ENCODE results near the gene DFFA. TPM values are rescaled to one million over a fixed set of nuclear protein-coding genes. Genes with fewer than 3 reads are reported as not detected.

Gene DFFA
- total and polyA plus RNA-seq, 2 experiments from 2014 or later = 24.1 to 30.0 TPM

DNA sequence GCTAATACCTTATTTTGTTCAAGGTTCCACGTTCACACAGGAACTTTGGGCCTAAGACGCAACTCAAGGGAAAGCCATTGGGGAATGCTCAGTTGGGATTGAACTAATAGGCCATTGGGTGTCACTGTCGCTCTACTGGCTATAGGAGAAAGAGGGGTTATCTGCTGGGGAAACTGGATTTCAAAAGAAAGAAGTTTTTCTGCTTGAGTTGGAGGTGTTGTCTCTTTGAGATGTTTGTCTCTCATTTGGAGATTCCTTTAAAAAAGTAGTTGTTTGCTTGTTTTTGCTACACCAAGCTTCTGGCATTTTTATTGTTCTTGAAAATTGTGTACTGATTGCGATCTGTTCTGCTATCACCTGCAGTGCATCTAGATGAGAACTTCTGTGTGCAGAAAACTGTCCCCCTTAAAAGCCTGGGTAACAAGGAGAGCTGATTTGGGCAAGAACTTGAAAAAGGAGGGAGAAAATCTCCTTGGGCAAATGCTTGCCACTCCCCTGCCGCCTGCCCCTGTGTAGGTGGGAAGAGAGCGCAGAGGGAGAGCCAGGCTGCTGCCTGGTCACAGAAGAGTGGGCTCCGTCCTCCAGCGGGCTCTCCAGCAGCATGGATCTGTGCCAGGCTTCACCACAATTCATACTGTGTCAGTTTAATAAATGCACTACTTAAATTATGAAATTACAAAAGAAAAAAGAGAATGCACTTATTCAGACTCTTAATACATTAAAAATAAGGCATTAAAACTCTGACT lies 42.3 kb upstream of the DFFA start:
- no peaks in the 10 kb centered on the region for H3K36me3 ChIP-seq (replicated peaks; ENCODE audit: insufficient read depth, low read depth)
- H3K9me2 ChIP-seq (replicated peaks; ENCODE audit: insufficient read depth) = no peaks in the 10 kb centered on the region
- no peak overlapping the region for H3K4me3 ChIP-seq
- no peaks in the 10 kb centered on the region for H3K9me3 ChIP-seq (ENCODE audit: low read depth)
- no peaks in the 10 kb centered on the region for H3K27me3 ChIP-seq
- peaks cover 90% of the 10 kb centered on the region for H3K79me2 ChIP-seq
- H3K27ac ChIP-seq = no peak overlapping the region
- no peak overlapping the region for H2AFZ ChIP-seq
- DNase-seq (ENCODE audit: low spot score) = peak; percentile 59
- H3K4me1 ChIP-seq (ENCODE audit: insufficient read depth) = peaks cover 29% of the 10 kb centered on the region
- TF ChIP-seq, protein P1, sequence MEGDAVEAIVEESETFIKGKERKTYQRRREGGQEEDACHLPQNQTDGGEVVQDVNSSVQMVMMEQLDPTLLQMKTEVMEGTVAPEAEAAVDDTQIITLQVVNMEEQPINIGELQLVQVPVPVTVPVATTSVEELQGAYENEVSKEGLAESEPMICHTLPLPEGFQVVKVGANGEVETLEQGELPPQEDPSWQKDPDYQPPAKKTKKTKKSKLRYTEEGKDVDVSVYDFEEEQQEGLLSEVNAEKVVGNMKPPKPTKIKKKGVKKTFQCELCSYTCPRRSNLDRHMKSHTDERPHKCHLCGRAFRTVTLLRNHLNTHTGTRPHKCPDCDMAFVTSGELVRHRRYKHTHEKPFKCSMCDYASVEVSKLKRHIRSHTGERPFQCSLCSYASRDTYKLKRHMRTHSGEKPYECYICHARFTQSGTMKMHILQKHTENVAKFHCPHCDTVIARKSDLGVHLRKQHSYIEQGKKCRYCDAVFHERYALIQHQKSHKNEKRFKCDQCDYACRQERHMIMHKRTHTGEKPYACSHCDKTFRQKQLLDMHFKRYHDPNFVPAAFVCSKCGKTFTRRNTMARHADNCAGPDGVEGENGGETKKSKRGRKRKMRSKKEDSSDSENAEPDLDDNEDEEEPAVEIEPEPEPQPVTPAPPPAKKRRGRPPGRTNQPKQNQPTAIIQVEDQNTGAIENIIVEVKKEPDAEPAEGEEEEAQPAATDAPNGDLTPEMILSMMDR (IDR thresholded peaks at IDR 0.05; ENCODE audit: poor library complexity) = peak; percentile 61
- TF ChIP-seq EZH2 (IDR thresholded peaks at IDR 0.05; ENCODE audit: borderline replicate concordance) = no peak
- WGBS (ENCODE audit: low lambda C conversion rate, missing lambda C conversion rate) = 86% methylated on average over 8 of the region's 8 CpGs
- H3K4me2 ChIP-seq = no peak overlapping the region
- H4K20me1 ChIP-seq (ENCODE audit: insufficient read depth, poor library complexity, severe bottlenecking) = peaks cover 44% of the 10 kb centered on the region

DNA sequence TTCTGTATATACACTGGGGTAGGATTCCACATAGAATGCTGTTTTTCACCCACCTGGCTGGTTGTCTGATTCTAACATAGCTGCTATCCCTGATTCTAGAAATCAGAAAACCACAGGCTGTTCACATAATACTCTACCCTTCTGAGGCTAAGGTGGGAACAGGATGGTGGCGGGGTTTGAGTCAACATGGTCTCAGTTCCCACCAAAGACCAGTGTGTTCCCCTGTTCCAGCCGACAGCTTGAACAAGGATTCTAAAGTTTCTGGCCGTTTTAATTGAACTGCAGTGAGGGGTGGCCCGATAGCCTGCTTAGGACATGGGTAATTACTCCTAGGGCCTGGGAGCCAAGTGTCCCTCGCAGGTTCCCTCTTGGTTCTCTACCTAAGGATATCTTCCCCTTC lies 40.9 kb upstream of the DFFA start:
- H3K4me3 ChIP-seq = no peak overlapping the region
- WGBS (ENCODE audit: low lambda C conversion rate, missing lambda C conversion rate) = 91% methylated on average over 5 of the region's 5 CpGs
- no peaks in the 10 kb centered on the region for H3K9me3 ChIP-seq (ENCODE audit: low read depth)
- no peak overlapping the region for H2AFZ ChIP-seq
- peaks cover 24% of the 10 kb centered on the region for H3K4me1 ChIP-seq (ENCODE audit: insufficient read depth)
- H4K20me1 ChIP-seq (ENCODE audit: insufficient read depth, poor library complexity, severe bottlenecking) = peaks cover 47% of the 10 kb centered on the region
- TF ChIP-seq, protein P1 (IDR thresholded peaks at IDR 0.05; ENCODE audit: poor library complexity) = no peak
- no peak for DNase-seq (ENCODE audit: low spot score)
- H3K27me3 ChIP-seq = no peaks in the 10 kb centered on the region
- H3K27ac ChIP-seq = no peak overlapping the region
- peaks cover 94% of the 10 kb centered on the region for H3K79me2 ChIP-seq
- H3K9me2 ChIP-seq (replicated peaks; ENCODE audit: insufficient read depth) = no peaks in the 10 kb centered on the region
- H3K4me2 ChIP-seq = no peak overlapping the region
- no peaks in the 10 kb centered on the region for H3K36me3 ChIP-seq (replicated peaks; ENCODE audit: insufficient read depth, low read depth)

DNA sequence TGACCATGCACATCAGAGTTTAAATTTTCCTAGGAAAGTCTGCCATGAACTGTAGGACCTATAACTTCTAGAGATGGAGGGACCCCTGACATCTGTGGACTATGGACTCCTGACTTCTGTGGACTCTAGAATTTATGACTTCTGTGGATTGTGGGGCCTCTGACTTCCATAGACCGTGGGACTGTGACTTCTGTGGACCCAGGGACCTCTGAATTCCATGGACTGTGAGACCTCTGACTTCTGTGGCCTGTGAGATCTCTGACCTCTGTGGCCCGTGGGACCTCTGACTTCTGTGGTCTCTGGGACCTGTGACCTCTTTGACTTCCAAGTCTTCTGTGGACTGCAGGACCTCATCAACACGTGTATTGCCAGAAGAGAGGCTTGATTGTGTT lies 39.2 kb upstream of the DFFA start:
- Histone ChIP-seq H3K27me3 (no peaks in the 10 kb centered on the region), H3K27ac (no peak overlapping the region), H3K36me3 (replicated peaks; ENCODE audit: insufficient read depth, low read depth) (no peaks in the 10 kb centered on the region), H3K4me2 (no peak overlapping the region), H2AFZ (no peak overlapping the region), H3K9me2 (replicated peaks; ENCODE audit: insufficient read depth) (no peaks in the 10 kb centered on the region), H3K79me2 (peaks cover 82% of the 10 kb centered on the region), H3K4me1 (ENCODE audit: insufficient read depth) (peaks cover 24% of the 10 kb centered on the region), H3K4me3 (no peak overlapping the region), H3K9me3 (ENCODE audit: low read depth) (no peaks in the 10 kb centered on the region), H4K20me1 (ENCODE audit: insufficient read depth, poor library complexity, severe bottlenecking) (peaks cover 55% of the 10 kb centered on the region)
- no peak for DNase-seq (ENCODE audit: low spot score)
- no peak for TF ChIP-seq EZH2 (IDR thresholded peaks at IDR 0.05; ENCODE audit: borderline replicate concordance)
- TF ChIP-seq, protein P1 (IDR thresholded peaks at IDR 0.05; ENCODE audit: poor library complexity) = no peak
- no peak for TF ChIP-seq EZH2phosphoT487 (IDR thresholded peaks at IDR 0.05; ENCODE audit: low read depth, severe bottlenecking, unreplicated experiment)
- 75% methylated on average over 3 of the region's 3 CpGs for WGBS (ENCODE audit: low lambda C conversion rate, missing lambda C conversion rate)
